Activated effector memory CD4-positive, alpha-beta T cell treated with anti-CD3 and anti-CD28 coated beads, Interleukin-2, amount 50 U/mL, for 16 hours (primary cell): ENCODE measurements around the gene PRIMPOL.
"Not testable (repeated sequence)": the region's sequence is repeated elsewhere in the genome, so short reads cannot be mapped to it uniquely, and the experiment has no call there.

Source experiments
- DNase-seq: peaks from one replicate; pipeline ENCODE4 v3.0.0-alpha.2; 2020

The PRIMPOL gene

GRCh38 chr4:184719407-184719806 lies 69.9 kb downstream of the PRIMPOL start:
- DNase-seq: no peak

- no peak for DNase-seq
These were observed 71.7 kb downstream of the PRIMPOL start for GRCh38 chr4:184721254-184721653.

GRCh38 chr4:184722798-184723197 lies 73.3 kb downstream of the PRIMPOL start:
- DNase-seq: no peak

- no peak for DNase-seq
These were observed 77.9 kb downstream of the PRIMPOL start for GRCh38 chr4:184727430-184727829.

GRCh38 chr4:184728858-184729257 lies 79.3 kb downstream of the PRIMPOL start:
- DNase-seq: no peak

GRCh38 chr4:184729946-184730345 lies 80.4 kb downstream of the PRIMPOL start:
- DNase-seq: no peak

- DNase-seq: no peak
These were observed 81.5 kb downstream of the PRIMPOL start for GRCh38 chr4:184731056-184731455.

- DNase-seq: no peak
These were observed 82.6 kb downstream of the PRIMPOL start for GRCh38 chr4:184732126-184732525.

- peak; percentile 98 for DNase-seq
These were observed 84.4 kb downstream of the PRIMPOL start, which contains the start of gene CENPU for GRCh38 chr4:184733654-184734524. Gene CENPU (minus strand): TSS chr4:184734096. CDS start chr4:184734062, 34 bp downstream.

GRCh38 chr4:184734758-184735157 lies 85.2 kb downstream of the PRIMPOL start:
- no peak for DNase-seq

- not testable (repeated sequence) for DNase-seq
These were observed 90.0 kb downstream of the PRIMPOL start for GRCh38 chr4:184739575-184739974.

GRCh38 chr4:184740980-184741391 lies 91.4 kb downstream of the PRIMPOL start:
- no peak for DNase-seq

- not testable (repeated sequence) for DNase-seq
These were observed 92.1 kb downstream of the PRIMPOL start for GRCh38 chr4:184741651-184742050.

GRCh38 chr4:184743650-184744049 lies 94.1 kb downstream of the PRIMPOL start:
- DNase-seq: no peak

GRCh38 chr4:184744236-184744635 lies 94.7 kb downstream of the PRIMPOL start:
- no peak for DNase-seq
